GM23338 (cell line): ENCODE data around the gene GRIK4.

Experiments
- CTCF ChIP-seq, 2 experiments: fragments of 200-600 bp in 1 of 2; sonication (generic) in 1 of 2; conservative IDR thresholded peaks; 2 replicates each; pipeline versions ENCODE4 v1.5.1 to v1.6.1; 2016 to 2017; ENCODE audit warnings: antibody characterized with exemption in 2 of 2, low read depth in 2 of 2, mild to moderate bottlenecking in 2 of 2, moderate library complexity in 1 of 2
- EZH2 ChIP-seq: fragments of 200-600 bp; sonication (generic); IDR thresholded peaks from one replicate; pipeline ENCODE4 v1.8.0; 2017; ENCODE audit warnings: antibody characterized with exemption, mild to moderate bottlenecking, low read depth; ENCODE audit not compliant: unreplicated experiment
- EZH2phosphoT487 ChIP-seq: fragments of 200-600 bp; sonication (generic); IDR thresholded peaks from one replicate; pipeline ENCODE4 v1.8.1; 2018; ENCODE audit warnings: antibody characterized with exemption; ENCODE audit not compliant: unreplicated experiment
- POLR2AphosphoS5 ChIP-seq: IDR thresholded peaks from 2 replicates; pipeline ENCODE4 v1.6.1; 2016; ENCODE audit warnings: antibody characterized with exemption, low read depth
- REST ChIP-seq: IDR thresholded peaks from one replicate; pipeline ENCODE4 v1.6.1; 2018; ENCODE audit warnings: antibody characterized with exemption; ENCODE audit not compliant: unreplicated experiment
- STAT1 ChIP-seq: IDR thresholded peaks from one replicate; pipeline ENCODE4 v1.6.1; 2016; ENCODE audit warnings: antibody characterized with exemption; ENCODE audit not compliant: unreplicated experiment
- ZNF331 ChIP-seq: fragments of 250-450 bp; sonication (Bioruptor Pico); IDR thresholded peaks from 2 replicates; pipeline ENCODE4 v1.5.0; 2020; ENCODE audit warnings: low read depth, mild to moderate bottlenecking, moderate library complexity

- TF ChIP-seq REST (no peak), ZNF331 (no peak), CTCF (conservative IDR thresholded peaks at IDR 0.05; ENCODE audit: low read depth in 2 of 2) (peak in 1 of 2 experiments; percentile 8; a peak in 1 of 4 replicates), POLR2AphosphoS5 (no peak), STAT1 (no peak), EZH2 (no peak), EZH2phosphoT487 (no peak)
These were observed 1.3 kb downstream of the GRIK4 start for GRCh38 chr11:120512739-120513435.
